T1000 (cell line): ENCODE measurements around the gene GLMP.

Experiments used
- DNase-seq: peaks from one replicate; lab custom pipeline; 2025; ENCODE audit warnings: mixed read lengths; lab: John Stamatoyannopoulos, UW

The GLMP gene

DNA sequence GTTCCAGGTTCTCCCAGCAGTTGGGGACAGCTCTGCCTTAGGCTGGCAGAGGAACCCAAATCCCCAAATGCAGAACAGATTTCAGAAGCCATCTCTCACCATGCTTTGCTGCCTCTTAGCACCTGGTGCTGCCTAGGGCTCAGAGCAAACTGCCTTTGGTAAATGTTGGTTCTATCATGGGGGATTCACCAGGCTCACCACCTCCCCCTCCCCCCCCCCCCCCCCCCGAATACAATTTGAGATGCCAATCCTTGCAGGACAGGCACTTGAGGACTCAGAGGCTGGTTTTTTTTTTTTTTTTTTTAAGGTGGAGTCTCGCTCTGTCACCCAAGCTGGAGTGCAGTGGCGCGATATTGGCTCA, 47.2 kb downstream of the GLMP start:
- DNase-seq: no peak

DNA sequence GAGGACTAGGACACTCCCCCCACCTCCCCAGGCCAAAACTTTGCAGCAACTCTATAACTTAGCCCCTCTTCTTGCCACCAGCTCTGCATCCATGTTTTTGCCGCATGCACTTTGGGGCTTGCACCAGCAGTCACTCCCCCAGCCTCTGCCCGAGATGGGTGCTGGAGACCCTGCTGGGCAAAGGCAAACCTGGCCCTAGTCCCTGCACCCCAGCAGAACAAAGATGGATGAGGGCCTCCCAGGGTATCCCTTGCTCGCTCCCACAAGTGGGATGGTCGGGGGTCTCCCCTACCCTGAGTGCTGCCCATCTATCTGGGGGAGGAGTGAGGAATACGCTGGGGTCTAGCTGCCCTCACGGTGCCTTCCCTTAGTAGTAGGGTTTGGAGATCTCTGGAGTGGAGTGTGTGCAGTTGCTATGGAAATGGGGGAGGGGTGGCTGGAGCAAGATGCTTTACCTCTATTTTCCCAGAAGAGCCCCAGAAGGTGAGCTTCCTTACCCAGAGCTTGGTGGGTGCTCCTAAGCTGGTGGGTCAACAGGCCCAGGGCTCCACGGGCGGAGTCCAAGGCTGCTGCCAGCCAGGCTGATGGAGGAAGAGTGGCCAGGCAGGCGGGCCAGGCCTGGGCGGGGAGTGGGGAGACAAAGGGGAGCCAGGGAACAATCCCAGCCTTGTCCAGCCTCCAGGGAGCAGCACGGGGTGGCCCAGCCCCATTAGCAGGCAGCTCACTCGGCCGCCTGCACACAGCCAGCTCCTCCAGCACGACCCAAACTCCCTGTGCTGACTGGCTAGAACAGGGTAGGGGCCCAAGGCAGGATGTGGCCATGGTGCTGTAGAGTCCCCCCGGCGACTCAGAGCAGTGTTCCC, 47.8 kb downstream of the GLMP start, which contains the start of gene PAQR6:
Gene PAQR6 (minus strand): TSS at position 597 of the 863 bp plus-strand sequence. CDS start 1,325 bp downstream, outside the sequence.
- DNase-seq: no peak

DNA sequence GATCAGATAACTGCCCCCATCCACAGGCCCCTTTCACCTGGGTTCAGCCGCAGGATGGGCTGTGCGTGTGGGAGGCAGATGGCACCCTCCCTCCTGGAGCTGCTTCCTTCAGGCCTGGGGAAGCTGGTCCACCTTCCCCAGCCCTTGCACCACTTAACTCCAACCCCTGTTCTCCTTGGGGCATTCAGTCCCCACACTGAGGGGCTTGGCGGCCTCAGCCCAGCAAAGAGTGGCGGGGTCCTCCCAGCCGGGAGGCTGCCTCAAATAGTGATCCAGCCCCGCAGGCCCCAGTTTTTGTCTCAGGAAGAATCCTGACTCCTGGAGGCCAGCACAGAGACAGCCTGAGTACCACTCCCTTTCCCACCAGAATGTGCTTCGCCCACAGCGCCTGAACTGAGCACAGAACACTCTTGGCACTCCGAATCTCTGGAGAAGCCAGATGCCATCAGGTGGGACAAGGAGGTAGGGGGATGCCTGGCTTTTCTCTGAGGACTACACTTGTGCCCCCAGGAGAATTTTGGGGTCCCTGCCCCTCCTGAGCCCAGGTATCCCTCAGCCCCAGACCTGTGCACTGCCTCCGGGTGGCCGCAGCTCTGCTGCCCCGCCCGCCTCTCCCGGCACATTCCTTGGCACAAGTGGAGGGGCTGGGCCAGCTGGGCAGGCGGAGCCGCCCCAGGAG, 48.6 kb downstream of the GLMP start:
- DNase-seq: no peak

DNA sequence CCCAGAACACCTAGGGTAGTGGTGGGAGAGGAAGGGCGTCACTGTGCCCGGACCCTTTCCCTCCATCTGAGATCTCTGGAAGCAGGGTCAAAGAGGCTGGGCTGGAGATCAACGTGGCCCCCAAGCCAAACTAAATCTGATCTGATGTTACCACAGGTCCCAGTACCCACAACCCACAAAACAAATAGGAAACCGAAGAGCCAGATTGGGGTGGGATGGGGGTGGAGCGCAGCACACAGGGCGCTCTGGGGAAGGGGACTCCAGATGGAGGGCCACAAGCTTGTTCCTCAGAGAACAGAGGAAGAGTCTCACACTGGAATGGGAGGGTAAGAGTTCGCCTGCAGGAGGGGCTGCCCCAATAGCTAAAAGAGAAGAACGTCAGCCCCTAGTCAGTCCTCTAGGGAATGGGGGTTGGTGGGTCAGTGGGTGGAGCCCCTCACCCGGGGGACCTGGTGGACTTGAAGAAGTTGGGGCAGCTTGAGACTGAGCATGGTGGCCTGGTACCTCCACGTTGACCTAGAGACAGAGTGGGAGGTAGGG, 49.2 kb downstream of the GLMP start:
- no peak for DNase-seq

DNA sequence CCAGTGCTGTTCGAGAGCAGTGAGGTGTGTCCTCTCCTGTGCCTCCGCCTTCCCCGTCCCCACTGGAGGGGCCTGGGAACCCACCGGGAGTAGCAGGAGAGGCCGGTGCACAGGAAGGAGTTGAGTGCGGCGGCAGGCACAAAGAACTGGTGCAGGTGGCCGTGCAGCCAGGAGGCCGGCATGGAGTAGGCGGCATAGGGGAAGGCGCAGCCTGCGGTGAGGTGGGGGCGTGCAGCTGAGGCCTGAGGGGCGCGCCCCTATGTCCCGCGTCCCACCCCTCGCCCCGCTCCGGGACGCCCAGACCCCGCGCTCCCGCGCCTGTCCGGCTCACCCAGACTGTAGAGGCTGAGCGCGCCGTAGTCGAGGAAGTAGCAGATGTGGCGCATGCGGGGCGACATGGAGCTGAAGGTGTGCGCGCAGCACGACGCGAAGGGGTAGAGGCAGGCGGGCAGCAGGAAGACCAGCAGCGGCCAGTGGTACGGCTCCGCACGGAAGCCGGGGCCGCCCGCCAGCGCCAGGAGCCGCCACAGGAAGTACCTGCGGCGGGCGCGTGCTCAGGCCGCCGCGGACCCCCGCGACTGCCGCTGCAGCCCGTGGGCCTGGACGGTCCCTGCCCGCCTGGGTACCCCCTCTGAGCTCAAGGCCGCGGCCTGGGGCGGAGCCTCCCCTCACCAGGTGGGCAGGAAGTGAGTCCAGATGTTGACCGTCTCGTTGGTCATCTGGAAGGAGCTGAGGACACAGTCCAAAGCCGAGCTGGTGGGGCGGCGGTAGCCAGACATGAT, 49.8 kb downstream of the GLMP start:
- no peak for DNase-seq

DNA sequence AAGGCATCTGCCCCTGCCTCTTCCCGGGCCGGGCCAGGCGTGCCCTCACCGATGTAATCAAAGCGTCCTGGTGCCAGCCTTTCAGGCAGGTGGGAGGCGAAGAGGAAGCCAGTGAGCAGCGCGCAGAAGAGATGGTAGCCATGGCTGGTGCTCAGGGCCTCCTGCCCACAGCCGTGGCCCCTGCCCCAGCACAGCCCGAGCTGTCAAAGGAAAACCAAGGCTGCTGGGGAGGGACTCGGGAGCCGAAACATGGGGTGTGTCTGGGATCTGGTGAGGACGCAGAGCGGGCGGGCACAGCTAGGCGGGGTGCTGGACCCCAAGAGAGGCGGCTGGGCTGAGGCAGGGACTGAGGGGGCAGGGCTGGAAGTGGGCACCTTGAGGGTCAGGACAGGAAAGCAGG, 50.8 kb downstream of the GLMP start:
- no peak for DNase-seq

DNA sequence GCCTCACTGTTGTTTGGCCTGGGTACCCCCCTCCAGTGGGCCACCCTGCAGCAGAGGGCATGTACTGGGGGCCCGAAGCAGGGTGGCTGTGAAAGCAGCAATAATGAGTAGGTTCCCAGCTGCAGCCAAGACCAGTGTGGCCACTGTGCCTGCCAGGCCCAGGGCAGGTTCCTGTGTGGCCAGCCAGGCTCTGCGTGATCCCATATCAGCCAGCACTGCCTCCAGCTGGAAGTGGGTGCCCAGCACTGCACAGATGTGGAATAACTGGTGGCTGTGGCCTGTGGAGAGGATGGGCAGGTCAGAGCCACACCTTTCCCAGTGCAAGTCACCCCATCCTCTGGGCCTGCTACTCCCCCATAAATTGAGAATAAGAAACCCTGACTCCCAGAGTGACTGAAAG, 51.4 kb downstream of the GLMP start:
- DNase-seq: no peak

DNA sequence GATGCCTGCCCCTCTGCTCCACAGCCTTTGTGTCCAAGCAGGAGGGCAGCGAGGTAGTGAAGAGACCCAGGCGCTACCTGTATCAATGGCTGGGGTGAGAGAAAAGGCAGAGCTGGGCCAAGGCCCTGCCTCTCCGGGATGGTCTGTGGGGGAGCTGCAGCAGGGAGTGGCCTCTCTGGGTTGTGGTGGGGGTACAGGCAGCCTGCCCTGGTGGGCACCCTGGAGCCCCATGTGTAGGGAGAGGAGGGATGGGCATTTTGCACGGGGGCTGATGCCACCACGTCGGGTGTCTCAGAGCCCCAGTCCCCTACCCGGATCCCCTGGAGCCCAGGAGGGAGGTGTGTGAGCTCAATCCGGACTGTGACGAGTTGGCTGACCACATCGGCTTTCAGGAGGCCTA, 52.7 kb downstream of the GLMP start:
- no peak for DNase-seq
